GM12874 (cell line): ENCODE data around the gene FOLR2.

Experiments
- TF ChIP-seq, protein P1 (sequence below): IDR thresholded peaks from 2 replicates; pipeline ENCODE4 v1.5.1; 2011; ENCODE audit warnings: low read depth, mild to moderate bottlenecking, control low read depth, low read length, moderate library complexity; ENCODE audit not compliant: insufficient read depth

FOLR2 gene

GRCh38 chr11:72189455-72190250, 26.9 kb upstream of the FOLR2 start:
- TF ChIP-seq, protein P1, sequence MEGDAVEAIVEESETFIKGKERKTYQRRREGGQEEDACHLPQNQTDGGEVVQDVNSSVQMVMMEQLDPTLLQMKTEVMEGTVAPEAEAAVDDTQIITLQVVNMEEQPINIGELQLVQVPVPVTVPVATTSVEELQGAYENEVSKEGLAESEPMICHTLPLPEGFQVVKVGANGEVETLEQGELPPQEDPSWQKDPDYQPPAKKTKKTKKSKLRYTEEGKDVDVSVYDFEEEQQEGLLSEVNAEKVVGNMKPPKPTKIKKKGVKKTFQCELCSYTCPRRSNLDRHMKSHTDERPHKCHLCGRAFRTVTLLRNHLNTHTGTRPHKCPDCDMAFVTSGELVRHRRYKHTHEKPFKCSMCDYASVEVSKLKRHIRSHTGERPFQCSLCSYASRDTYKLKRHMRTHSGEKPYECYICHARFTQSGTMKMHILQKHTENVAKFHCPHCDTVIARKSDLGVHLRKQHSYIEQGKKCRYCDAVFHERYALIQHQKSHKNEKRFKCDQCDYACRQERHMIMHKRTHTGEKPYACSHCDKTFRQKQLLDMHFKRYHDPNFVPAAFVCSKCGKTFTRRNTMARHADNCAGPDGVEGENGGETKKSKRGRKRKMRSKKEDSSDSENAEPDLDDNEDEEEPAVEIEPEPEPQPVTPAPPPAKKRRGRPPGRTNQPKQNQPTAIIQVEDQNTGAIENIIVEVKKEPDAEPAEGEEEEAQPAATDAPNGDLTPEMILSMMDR, result no peak

DNA sequence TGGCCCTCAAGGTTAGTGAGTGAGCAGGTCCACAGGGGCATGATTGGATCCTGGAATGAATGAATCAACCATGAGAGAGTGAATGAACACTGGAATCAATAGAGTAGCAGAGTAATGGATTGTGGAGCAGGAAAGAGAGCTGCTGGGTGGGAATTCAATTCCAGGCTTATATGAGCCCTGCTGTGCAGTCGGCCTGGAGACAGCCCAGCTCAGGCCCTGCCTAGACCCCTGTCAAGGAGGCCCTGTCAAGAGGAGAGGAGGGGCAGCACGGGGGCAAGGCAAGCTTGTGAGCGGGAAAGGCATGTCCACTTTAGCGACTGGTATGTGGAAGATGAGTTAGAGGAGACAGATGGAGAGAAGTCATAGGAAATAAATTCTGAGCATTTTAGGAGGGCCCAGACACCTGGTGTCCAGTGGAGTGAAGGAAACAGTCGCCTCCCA, 25.9 kb upstream of the FOLR2 start:
- TF ChIP-seq, protein P1, result no peak

GRCh38 chr11:72191961-72192381, 24.6 kb upstream of the FOLR2 start, which contains the start of gene FOLR1:
FOLR1 (plus strand) TSS chr11:72192140; CDS start chr11:72192174, 34 bp downstream.
- TF ChIP-seq, protein P1, result no peak

DNA sequence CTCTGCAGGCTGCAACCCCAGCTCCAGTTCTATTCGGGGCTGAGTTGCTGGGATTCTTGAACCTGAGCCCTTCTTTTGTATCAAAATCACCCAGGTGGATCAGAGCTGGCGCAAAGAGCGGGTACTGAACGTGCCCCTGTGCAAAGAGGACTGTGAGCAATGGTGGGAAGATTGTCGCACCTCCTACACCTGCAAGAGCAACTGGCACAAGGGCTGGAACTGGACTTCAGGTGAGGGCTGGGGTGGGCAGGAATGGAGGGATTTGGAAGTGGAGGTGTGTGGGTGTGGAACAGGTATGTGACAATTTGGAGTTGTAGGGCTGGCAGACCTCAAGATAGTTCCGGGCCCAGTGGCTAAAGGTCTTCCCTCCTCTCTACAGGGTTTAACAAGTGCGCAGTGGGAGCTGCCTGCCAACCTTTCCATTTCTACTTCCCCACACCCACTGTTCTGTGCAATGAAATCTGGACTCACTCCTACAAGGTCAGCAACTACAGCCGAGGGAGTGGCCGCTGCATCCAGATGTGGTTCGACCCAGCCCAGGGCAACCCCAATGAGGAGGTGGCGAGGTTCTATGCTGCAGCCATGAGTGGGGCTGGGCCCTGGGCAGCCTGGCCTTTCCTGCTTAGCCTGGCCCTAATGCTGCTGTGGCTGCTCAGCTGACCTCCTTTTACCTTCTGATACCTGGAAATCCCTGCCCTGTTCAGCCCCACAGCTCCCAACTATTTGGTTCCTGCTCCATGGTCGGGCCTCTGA, 20.9 kb upstream of the FOLR2 start:
- TF ChIP-seq, protein P1, result no peak

GRCh38 chr11:72202571-72202970, 14.0 kb upstream of the FOLR2 start:
- TF ChIP-seq, protein P1, result no peak

DNA sequence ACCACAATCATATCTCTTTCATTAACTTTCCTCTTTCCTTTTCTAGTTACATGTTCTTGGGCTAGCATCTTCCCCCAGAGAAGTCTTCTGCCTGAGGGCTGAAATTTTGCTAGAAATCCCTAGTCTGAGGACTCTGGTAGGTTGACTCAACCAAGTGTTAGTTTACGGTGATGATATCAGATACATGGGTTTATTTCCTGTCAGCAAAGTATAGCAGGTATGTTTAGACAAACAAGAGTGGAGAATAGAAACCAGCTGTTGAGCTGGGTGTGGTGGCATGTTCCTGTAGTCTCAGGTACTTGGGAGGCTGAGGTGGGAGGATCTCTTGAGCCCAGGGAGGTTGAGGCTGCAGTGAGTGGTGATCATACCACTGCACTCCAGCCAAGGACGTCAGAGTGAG, 13.4 kb upstream of the FOLR2 start:
- TF ChIP-seq, protein P1, result no peak

DNA sequence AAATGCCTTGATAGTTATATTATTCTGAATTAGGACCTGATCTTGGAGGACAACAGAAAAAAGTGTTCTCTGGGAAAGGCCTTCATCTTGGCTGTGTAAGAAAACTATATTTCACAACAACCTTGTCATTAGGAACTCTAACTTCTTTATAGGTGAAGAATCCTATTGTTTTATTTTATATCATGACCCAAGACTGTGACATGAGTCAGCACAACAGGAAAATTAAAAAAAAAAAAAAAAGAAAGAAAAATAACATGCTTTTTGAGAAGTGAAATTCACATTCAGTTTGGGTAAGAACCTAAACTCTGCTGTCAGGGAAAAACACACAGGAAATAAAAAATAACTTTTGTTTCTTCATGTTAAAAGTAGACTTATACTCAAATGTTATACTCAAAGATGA, 11.7 kb upstream of the FOLR2 start:
- TF ChIP-seq, protein P1, result no peak
